Measurements from ENCODE around the gene ABCG4.

Gene ABCG4

DNA sequence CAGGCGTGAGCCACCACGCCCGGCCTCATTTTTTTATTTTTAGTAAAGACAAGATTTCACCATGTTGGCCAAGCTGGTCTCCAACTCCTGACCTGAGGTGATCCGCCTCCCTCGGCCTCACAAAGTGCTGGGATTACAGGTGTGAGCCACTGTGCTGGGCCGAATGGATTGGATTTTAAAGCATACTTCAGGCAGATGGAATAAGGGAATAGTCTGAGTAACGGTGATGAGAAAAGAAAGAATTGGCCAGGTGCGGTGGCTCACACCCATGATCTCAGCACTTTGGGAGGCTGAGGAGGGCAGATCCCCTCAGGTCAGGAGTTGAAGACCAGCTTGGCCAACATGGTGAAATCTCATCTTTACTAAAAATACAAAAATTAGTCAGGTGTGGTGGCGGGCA lies 55.2 kb downstream of the ABCG4 start:
- ChIA-PET CTCF (interaction anchor here (0.8 to 5.5 kb wide), 19 partner anchors 8 to 152 kb away, joined by 3 to 78 read pairs (median 15); partner anchors contain the start of genes C2CD2L, DPAGT1, MCAM and NHERF4), POLR2A (no interaction called here)
- DNase-seq (ENCODE audit: low read depth, low spot score): no peak
- TF ChIP-seq, protein P1, sequence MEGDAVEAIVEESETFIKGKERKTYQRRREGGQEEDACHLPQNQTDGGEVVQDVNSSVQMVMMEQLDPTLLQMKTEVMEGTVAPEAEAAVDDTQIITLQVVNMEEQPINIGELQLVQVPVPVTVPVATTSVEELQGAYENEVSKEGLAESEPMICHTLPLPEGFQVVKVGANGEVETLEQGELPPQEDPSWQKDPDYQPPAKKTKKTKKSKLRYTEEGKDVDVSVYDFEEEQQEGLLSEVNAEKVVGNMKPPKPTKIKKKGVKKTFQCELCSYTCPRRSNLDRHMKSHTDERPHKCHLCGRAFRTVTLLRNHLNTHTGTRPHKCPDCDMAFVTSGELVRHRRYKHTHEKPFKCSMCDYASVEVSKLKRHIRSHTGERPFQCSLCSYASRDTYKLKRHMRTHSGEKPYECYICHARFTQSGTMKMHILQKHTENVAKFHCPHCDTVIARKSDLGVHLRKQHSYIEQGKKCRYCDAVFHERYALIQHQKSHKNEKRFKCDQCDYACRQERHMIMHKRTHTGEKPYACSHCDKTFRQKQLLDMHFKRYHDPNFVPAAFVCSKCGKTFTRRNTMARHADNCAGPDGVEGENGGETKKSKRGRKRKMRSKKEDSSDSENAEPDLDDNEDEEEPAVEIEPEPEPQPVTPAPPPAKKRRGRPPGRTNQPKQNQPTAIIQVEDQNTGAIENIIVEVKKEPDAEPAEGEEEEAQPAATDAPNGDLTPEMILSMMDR (IDR thresholded peaks at IDR 0.05; ENCODE audit: insufficient read depth, low read length, missing control alignments): no peak
- no peak overlapping the region for H3K4me3 ChIP-seq (ENCODE audit: low read depth, low read length)

DNA sequence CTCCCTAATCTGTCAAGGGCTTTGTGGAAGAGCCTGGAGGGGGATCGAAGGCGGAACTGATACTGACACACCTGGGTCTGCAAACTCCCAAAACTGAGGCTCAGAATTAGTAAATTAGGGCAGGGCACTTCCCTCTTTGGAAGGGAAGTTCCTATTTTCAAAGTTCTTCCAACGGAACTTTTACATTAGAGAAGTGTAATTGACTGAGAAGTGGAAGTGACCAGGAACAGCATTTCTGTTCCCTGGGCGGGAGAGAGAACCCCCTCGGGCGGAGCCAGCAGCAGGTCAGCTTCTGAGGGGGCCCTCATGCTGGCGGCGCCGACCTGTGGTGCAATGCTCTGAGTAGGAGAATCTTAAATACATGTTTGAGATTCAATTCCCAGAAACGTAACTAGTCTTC lies 56.2 kb downstream of the ABCG4 start:
- H3K4me3 ChIP-seq (ENCODE audit: low read depth, low read length): no peak overlapping the region

DNA sequence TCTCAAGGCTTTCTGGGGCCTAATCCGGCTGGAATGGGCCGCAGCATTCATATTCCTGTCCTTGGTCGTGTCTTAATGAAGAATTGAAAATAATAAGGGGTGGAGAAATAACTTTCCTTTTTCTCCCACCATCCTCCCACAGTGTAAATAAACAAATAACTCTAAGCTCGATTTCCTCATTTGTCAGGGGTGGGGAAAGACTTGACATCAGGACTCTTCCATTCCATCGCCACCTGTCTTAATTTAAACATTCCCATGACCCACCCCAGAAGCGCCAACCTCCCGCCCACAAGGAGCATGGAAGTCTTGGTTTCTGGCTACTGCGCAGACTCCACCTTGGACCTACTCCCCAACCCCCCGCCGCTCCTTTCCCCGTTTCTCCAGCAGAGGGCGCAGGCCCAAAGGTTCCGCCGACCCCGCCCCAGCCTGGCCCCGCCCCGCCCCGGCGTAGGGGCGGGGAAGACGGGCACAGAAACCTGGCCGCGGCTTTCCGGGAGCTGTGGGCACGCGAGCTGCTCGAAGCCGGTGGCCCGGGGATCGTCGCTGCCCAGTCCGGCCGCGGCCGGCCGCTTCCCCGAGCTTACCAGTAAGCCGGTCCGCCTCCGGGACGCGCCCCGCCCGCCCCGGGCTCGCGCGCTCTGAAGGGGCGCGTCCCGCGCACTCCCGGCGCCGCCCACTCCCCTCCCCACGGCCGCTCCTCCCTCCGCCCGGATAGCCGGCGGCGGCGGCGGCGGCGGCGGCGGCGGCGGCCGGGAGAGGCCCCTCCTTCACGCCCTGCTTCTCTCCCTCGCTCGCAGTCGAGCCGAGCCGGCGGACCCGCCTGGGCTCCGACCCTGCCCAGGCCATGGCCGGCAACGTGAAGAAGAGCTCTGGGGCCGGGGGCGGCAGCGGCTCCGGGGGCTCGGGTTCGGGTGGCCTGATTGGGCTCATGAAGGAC lies 57.0 kb downstream of the ABCG4 start, which contains the start of gene CBL:
CBL (plus strand) TSS at position 766 of the 937 bp plus-strand sequence; CDS start at position 845, 79 bp downstream.
- POLR2A ChIA-PET: interaction anchor here (0.7 to 2.0 kb wide), 3 partner anchors 111 to 115 kb away, joined by 3 to 7 read pairs (median 3); a partner anchor contains a TSS
- peak within 1 kb of the TSS; percentile 91 for H3K4me3 ChIP-seq (ENCODE audit: low read depth, low read length)
- CTCF ChIA-PET: interaction anchor here (0.6 to 5.5 kb wide), 72 partner anchors 10 to 272 kb away, joined by 3 to 78 read pairs (median 5); partner anchors contain the start of genes ABCG4, C2CD2L, DPAGT1 and MCAM
- TF ChIP-seq, protein P1 (IDR thresholded peaks at IDR 0.05; ENCODE audit: insufficient read depth, low read length, missing control alignments): peak; percentile 92
- no peak for DNase-seq (ENCODE audit: low read depth, low spot score)

More for the DNA sequence above, 56.2 kb downstream of the ABCG4 start:
- no peak for DNase-seq (ENCODE audit: low read depth, low spot score)
- ChIA-PET POLR2A (no interaction called here), CTCF (interaction anchor here (0.6 to 5.5 kb wide), 52 partner anchors 9 to 273 kb away, joined by 3 to 78 read pairs (median 10); partner anchors contain the start of genes ABCG4, C2CD2L, DPAGT1 and MCAM)
- TF ChIP-seq, protein P1 (IDR thresholded peaks at IDR 0.05; ENCODE audit: insufficient read depth, low read length, missing control alignments): no peak

DNA sequence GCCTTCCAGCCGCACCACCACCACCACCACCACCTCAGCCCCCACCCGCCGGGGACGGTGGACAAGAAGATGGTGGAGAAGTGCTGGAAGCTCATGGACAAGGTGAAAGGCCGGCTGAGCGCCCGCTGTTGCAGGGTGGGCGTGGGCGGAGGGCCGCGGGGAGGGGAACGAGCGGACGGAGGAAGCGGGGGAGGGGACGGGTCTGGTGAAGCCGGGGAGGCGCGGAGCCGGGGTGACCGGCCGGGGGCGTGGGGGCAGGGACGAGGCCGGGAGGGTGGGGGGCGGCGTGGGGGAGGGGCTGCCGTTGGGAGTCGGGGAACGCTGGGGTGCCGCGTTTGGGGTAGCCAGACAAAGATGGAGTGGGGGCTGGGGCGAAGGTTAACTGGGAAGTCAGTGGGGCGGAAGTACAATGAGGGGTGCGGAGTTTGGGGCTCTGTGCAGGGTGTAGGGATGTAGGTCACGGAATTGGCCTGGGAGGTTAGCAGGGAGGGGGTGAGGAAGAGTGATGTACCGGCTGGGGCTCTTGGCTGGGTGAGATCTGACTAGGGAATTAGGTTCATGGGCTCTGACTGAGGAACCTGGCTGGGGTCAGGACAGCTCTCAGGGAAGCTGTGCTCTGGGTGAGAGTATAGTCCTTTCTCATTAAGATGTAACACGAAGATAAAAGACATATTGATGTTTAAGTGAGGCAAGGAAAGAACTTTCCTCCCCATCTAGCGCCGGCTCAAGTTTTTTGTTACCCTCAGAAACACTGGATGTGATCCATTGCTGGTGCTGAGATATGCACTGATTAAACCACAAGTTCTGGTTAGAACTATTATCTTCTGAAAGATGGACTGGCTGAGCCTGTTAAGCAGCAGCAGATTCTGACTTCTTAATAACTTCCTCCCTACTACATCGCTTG lies 57.9 kb downstream of the ABCG4 start:
- peak overlapping the region; percentile 91 for H3K4me3 ChIP-seq (ENCODE audit: low read depth, low read length)
- ChIA-PET CTCF (interaction anchor here (0.6 to 5.5 kb wide), 61 partner anchors 9 to 271 kb away, joined by 3 to 78 read pairs (median 7); partner anchors contain the start of genes ABCG4, C2CD2L, DPAGT1 and MCAM), POLR2A (interaction anchor here (0.7 to 2.0 kb wide), 3 partner anchors 112 to 115 kb away, joined by 3 to 7 read pairs (median 3); a partner anchor contains a TSS)
- TF ChIP-seq, protein P1 (IDR thresholded peaks at IDR 0.05; ENCODE audit: insufficient read depth, low read length, missing control alignments): no peak
- DNase-seq (ENCODE audit: low read depth, low spot score): no peak

DNA sequence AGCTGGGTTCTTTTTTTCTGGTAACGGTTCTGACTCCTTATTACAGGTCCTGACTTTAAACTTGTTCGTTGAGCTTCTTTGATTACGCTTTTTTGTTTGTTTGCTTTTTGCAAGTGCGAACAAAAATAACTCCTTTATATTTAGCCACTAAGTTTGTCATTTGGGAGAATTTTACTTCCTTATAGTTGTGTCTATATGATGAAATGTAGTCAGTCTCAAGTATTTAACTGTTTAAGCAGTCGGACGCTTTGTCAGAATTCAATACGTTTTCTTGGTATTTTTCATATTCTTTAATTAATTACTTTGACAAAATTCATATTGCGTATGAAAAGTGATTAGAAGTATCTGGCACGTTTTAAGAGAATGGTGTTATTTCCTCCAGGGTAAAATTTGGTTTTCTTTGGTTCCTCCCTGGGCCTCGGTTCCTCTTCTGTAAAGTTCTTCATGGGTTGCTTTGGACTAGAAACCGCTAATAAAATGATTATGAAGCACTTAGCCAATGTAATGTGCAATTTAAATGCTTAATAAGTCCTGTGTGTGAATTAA lies 58.6 kb downstream of the ABCG4 start:
- no peak for DNase-seq (ENCODE audit: low read depth, low spot score)
- H3K4me3 ChIP-seq (ENCODE audit: low read depth, low read length): peak overlapping the region; percentile 91
- POLR2A ChIA-PET: interaction anchor here (2.0 kb wide), 1 partner anchor 113 kb away, joined by 7 read pairs; a partner anchor contains a TSS
- CTCF ChIA-PET: interaction anchor here (1.3 to 5.5 kb wide), 10 partner anchors 9 to 186 kb away, joined by 3 to 78 read pairs (median 34); partner anchors contain the start of gene MCAM
- TF ChIP-seq, protein P1 (IDR thresholded peaks at IDR 0.05; ENCODE audit: insufficient read depth, low read length, missing control alignments): no peak

All from AG04449 (cell line).